ENCODE data around the gene UXS1. TPM values are rescaled to one million over a fixed set of nuclear protein-coding genes. Genes with fewer than 3 reads are reported as not detected.
"Not testable (repeated sequence)": the region's sequence is repeated elsewhere in the genome, so short reads cannot be mapped to it uniquely, and the experiment has no call there.

Gene UXS1
- total RNA-seq, 4 donors from 2014 or later, result 16.7 to 46.2 (median 34.9) TPM

GRCh38 chr2:106219813-106220212 lies 25.7 kb upstream of the UXS1 start:
- WGBS, 2 donors, result 80 to 88% methylated on average over 3 of the region's 3 CpGs
- no peak for TF ChIP-seq CTCF (IDR thresholded peaks at IDR 0.05)
- no peak for TF ChIP-seq POLR2A (IDR thresholded peaks at IDR 0.05)
- no peak overlapping the region for H3K4me3 ChIP-seq (ENCODE audit: low read depth, poor library complexity, severe bottlenecking)
- intact Hi-C loops (cut with DNase I; ENCODE audit: low total_unique reads), result no loop called here
- DNase-seq (ENCODE audit: low spot score in 2 of 2), result no peak

- intact Hi-C loops (cut with DNase I; ENCODE audit: low total_unique reads); DNase-seq (ENCODE audit: low spot score in 2 of 2); H3K4me3 ChIP-seq (ENCODE audit: low read depth, poor library complexity, severe bottlenecking): not testable (repeated sequence)
- 84 to 85% methylated on average over 6 of the region's 8 CpGs for WGBS, 2 donors
These were observed 25.1 kb upstream of the UXS1 start for GRCh38 chr2:106219157-106219556.

GRCh38 chr2:106208874-106209273 lies 14.8 kb upstream of the UXS1 start:
- intact Hi-C loops (cut with DNase I; ENCODE audit: low total_unique reads), result no loop called here
- no peak overlapping the region for H3K4me3 ChIP-seq (ENCODE audit: low read depth, poor library complexity, severe bottlenecking)
- TF ChIP-seq POLR2A (IDR thresholded peaks at IDR 0.05), result no peak
- TF ChIP-seq CTCF (IDR thresholded peaks at IDR 0.05), result no peak
- DNase-seq (ENCODE audit: low spot score in 2 of 2), result no peak
- 87 to 94% methylated on average over 2 of the region's 2 CpGs for WGBS, 2 donors

- 88 to 95% methylated on average over 1 of the region's 1 CpG for WGBS, 2 donors
- no peak overlapping the region for H3K4me3 ChIP-seq (ENCODE audit: low read depth, poor library complexity, severe bottlenecking)
- no peak for TF ChIP-seq POLR2A (IDR thresholded peaks at IDR 0.05)
- no peak for TF ChIP-seq CTCF (IDR thresholded peaks at IDR 0.05)
- intact Hi-C loops (cut with DNase I; ENCODE audit: low total_unique reads), result no loop called here
- no peak for DNase-seq (ENCODE audit: low spot score in 2 of 2)
These were observed 14.3 kb upstream of the UXS1 start for GRCh38 chr2:106208399-106208798.

- TF ChIP-seq CTCF (IDR thresholded peaks at IDR 0.05), result no peak
- TF ChIP-seq POLR2A (IDR thresholded peaks at IDR 0.05), result no peak
- no peak for DNase-seq (ENCODE audit: low spot score in 2 of 2)
- no peak overlapping the region for H3K4me3 ChIP-seq (ENCODE audit: low read depth, poor library complexity, severe bottlenecking)
- intact Hi-C loops (cut with DNase I; ENCODE audit: low total_unique reads), result no loop called here
- 83 to 86% methylated on average over 2 of the region's 2 CpGs for WGBS, 2 donors
These were observed 13.1 kb upstream of the UXS1 start for GRCh38 chr2:106207246-106207645.

- H3K4me3 ChIP-seq (ENCODE audit: low read depth, poor library complexity, severe bottlenecking), result no peak overlapping the region
- TF ChIP-seq CTCF (IDR thresholded peaks at IDR 0.05) (no peak), POLR2A (IDR thresholded peaks at IDR 0.05) (no peak)
- no peak for DNase-seq (ENCODE audit: low spot score in 2 of 2)
- intact Hi-C loops (cut with DNase I; ENCODE audit: low total_unique reads), result no loop called here
- WGBS, 2 donors, result 82 to 83% methylated on average over 4 of the region's 5 CpGs
These were observed 11.4 kb upstream of the UXS1 start for GRCh38 chr2:106205488-106205887.

GRCh38 chr2:106204551-106204950 lies 10.4 kb upstream of the UXS1 start:
- DNase-seq (ENCODE audit: low spot score in 2 of 2); H3K4me3 ChIP-seq (ENCODE audit: low read depth, poor library complexity, severe bottlenecking); intact Hi-C loops (cut with DNase I; ENCODE audit: low total_unique reads): not testable (repeated sequence)
- 64 to 80% methylated on average over 1 of the region's 1 CpG for WGBS, 2 donors
